Loucy (cell line): Measurements from ENCODE around the gene DSCAM.

ENCODE experiments used
- EZH2phosphoT487 ChIP-seq: fragments of 200-600 bp; IDR thresholded peaks from 2 replicates; pipeline ENCODE4 v1.6.1; 2018; ENCODE audit warnings: antibody characterized with exemption, mild to moderate bottlenecking, moderate library complexity, borderline replicate concordance
- TF ChIP-seq, protein P1 (sequence below): fragments of 200-600 bp; sonication (generic); conservative IDR thresholded peaks from 2 replicates; pipeline ENCODE4 v1.5.1; 2014; ENCODE audit warnings: mild to moderate bottlenecking, antibody characterized with exemption, low read length

DNA sequence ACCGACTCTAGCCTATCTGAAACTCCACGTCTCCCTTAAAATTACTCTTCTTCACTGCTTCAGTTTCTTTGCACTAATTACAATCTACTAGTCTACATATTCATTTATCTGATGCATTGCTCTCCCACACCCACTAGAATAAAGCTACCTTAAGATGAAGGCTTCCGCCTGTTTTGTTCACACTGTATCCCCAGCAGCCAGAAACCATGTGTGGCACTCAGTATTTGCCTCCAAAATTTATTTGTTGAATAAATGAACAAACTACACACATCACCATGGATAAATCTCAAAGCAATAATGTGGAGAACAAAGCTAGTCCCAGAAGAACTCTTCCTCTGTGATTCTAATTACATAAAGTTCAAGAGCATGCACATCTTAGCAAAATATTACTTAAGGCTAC, 95.7 kb downstream of the DSCAM start:
- TF ChIP-seq, protein P1, sequence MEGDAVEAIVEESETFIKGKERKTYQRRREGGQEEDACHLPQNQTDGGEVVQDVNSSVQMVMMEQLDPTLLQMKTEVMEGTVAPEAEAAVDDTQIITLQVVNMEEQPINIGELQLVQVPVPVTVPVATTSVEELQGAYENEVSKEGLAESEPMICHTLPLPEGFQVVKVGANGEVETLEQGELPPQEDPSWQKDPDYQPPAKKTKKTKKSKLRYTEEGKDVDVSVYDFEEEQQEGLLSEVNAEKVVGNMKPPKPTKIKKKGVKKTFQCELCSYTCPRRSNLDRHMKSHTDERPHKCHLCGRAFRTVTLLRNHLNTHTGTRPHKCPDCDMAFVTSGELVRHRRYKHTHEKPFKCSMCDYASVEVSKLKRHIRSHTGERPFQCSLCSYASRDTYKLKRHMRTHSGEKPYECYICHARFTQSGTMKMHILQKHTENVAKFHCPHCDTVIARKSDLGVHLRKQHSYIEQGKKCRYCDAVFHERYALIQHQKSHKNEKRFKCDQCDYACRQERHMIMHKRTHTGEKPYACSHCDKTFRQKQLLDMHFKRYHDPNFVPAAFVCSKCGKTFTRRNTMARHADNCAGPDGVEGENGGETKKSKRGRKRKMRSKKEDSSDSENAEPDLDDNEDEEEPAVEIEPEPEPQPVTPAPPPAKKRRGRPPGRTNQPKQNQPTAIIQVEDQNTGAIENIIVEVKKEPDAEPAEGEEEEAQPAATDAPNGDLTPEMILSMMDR = no peak
- no peak for TF ChIP-seq EZH2phosphoT487
